A204.1 (cell line): ENCODE data around the gene GADD45A.

Source experiments
- FAIRE-seq: peaks from 2 replicates; lab custom pipeline; 2012; peaks lifted over from hg19 to GRCh38; lab: Jason Lieb, UNC

Gene GADD45A

DNA sequence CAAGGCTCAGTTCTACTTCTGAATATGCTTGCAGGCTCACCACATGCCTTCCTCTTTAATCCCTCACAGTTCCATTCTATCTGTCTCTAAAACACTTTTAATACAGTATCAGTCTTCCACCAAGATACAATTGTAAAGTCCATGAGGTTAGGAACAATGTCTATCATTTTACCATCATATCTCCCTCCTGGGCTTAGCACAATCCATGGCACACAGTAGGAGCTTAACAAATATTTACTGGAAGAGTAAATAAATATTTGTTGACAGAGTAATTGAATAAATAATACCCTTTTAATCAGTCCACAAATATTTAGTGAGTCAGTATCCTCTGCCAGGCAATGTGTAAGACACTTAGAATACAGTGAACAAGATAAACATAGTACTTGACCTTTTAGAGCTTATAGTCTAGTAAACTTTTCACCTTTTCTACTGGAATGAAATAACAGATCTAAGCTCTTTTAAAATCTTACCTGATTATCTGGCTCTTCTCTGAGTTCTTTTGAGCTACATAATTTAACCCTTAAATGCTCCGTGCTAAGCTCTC lies 12.7 kb upstream of the GADD45A start:
- no peak for FAIRE-seq

DNA sequence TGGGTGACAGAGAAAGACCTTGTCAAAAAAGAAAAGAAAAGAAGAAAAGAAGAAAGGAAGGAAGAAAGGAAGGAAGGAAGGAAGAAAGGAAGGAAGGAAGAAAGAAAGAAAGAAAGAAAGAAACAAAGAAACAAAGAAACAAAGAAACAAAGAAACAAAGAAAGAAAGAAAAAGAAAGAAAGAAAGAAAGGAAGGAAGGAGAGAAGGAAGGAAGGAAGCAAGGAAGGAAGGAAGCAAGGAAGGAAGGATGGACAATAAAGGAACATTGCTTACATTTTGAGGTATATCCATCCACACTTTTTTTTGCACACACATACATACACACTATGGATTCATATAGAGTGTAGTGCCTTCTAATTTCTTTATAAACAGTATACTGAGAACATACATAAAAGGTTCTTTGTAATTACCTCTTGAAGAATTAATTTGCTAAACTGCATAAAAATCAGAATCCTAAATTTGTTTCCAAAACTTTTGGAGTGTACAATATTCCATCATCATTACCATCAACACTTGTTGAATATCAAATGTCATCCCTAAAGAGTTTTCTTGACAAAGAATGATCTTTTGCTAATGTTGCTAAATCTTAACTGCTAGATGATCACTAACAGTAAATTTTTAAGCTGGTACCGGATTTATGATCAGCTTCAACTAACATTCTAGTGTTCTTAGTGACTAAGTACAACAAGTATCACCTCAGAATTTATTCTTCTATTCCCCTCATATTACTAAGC lies 11.4 kb upstream of the GADD45A start:
- FAIRE-seq: no peak

DNA sequence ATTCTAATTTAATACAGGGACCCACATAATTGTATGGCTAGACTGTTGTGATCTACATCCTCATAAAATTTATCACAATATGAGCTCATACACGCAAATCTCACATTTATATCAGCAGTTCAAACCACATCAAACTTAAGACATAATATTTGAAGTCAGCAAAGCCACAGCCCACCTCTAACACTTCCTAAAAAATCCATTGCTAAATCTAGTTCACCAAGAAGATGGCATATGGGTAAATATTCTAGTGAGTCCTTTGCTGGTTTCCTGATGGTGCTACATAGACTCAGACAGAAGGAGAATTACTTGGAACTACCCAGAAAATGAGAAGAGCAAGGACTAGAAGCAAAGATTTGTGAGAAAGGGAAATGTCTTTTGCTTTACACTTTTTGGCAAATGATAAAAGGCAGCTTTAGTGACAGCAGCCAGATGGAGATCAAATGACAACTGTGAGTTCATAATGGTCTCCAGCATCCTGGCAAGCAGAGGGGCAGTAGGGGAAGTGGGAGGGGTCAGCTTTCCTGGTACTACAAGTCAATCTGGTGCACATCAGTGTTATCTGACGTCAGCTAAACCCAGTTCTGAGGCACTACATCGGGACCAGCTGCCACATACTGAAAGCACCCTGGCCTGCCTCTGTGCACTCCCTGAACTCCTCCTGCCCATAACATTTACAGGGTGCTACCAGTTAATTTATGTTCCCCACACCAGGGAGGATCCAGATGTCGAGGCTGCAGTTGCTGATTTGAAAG lies 10.6 kb upstream of the GADD45A start:
- FAIRE-seq: no peak

- no peak for FAIRE-seq
Observed at GRCh38 chr1:67675800-67676199, 9.2 kb upstream of the GADD45A start.

GRCh38 chr1:67676287-67676686 lies 8.7 kb upstream of the GADD45A start:
- no peak for FAIRE-seq

DNA sequence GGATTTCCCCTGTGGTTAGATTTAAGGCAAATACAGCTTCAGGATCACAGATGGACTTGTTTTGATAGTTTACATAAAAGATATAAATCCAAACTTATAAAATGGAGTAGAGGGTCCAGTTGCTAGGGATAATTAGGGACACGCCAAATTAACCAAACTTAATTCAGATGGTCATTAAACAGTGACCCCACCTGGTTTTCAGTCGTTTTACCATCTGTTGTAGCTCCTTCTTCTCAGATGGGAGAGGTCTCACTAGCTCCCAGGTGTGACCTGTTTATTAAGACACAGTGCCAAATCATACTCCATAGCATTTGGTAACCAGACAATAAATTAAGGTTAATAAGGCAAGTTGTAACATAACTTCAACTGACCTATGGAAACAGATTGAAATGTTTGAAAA lies 8.1 kb upstream of the GADD45A start:
- no peak for FAIRE-seq

DNA sequence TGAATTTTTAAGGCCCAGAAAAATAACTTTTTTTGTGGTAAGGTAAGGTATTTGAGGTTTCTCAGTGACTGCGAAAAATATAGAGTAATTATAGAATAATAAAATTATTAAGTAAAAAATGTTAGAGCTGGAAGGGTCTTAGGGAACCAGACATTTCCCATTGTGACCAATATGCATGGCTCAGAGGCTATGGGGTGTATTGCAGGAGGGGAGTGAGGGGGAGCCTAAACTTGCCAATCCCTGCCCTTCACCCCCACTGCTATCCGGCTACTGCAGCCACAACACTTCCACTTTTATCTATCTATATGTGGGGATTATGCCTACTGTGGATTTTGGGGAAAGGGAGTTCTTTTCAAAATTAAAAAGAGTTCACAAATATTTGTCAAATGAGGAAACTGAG lies 7.6 kb upstream of the GADD45A start:
- no peak for FAIRE-seq

- no peak for FAIRE-seq
Observed at GRCh38 chr1:67677930-67678329, 7.1 kb upstream of the GADD45A start.

- no peak for FAIRE-seq
Observed at GRCh38 chr1:67679691-67680090, 5.3 kb upstream of the GADD45A start.

- FAIRE-seq: no peak
Observed at GRCh38 chr1:67680486-67680885, 4.5 kb upstream of the GADD45A start.

DNA sequence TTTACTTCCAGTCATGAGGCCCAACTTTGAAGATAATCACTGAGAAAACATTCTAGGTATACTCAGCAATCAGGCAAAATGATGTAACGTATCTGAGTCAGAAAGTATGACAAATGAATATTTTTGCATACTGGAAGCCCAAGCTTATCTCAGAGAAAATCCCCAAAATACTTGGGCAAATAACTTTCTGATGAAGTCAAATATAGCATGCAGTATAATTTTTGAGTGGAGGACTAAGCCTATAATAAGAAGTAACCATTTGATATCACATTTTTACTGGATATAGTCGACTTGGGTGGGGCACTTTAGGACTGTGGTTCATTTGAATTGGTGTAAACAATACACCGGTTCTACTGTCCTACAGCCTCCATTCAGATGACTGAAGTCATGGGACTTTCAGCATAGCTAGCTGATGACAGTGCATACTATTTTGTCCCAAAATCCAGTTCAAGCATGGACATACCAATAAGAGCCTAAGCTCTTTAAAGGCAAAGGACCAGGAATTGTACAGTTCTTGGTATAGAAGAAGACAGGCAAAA lies 2.3 kb upstream of the GADD45A start:
- FAIRE-seq: no peak

GRCh38 chr1:67683316-67683715 lies 1.7 kb upstream of the GADD45A start:
- no peak for FAIRE-seq

GRCh38 chr1:67683766-67684525 lies 1.1 kb upstream of the GADD45A start:
- FAIRE-seq: no peak

DNA sequence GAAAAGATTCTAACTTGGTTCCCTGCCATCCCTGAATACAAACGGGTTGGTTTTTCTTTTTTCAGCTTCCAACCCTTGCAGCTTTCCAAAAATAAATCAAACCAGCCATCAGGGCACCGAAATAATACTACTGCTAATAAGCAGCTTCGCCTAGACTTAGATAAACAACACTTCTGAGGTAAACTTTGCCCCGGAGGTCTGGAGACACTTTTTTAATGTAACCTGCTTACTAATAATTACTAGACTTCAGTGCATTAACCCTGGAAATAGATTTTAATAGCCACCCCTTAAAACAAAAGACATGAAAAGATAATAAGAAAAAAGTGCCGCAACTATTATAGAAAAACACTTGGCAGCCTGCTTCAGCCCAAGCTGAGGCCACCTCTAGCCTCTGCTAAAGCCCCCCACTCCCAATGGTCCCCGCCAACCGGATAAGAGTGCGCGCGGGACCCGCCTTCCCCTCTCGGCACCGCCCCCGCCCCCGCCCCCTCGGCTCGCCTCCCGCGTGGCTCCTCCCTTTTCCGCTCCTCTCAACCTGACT lies 405 bp upstream of the GADD45A start:
- FAIRE-seq: no peak

DNA sequence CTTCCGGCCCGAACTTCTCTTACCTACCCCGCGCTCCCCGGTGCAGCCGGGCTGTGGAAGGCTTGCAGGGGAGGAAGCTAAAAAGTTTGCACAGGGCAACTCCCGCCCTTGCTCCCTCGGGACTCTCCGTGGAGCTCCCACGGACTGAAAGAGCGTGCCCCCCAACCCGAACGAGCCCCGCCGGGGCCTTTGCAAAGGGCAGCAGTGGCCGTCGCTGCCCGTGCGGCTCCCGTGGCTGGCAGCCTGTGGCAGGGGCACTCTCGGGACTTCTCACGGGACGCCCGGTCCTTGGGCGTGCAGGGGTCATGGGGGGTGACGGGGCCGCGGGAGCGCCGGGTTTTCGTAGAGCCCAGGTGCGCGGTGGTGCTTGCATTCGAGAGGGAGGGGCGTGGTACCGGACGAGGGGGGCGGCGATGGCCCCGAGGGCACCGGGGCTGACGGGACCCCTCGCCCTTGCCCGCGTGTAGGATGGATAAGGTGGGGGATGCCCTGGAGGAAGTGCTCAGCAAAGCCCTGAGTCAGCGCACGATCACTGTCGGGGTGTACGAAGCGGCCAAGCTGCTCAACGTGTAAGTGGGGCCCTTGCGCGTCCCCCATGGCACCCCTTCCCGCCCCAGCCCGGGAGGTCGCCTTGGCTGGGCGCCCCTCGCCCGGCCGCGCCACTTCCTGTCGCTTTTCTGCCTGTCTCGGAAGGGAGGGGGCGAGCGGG lies 711 bp downstream of the GADD45A start:
- FAIRE-seq: no peak

GRCh38 chr1:67686267-67687197 lies 1.5 kb downstream of the GADD45A start:
- FAIRE-seq: no peak

DNA sequence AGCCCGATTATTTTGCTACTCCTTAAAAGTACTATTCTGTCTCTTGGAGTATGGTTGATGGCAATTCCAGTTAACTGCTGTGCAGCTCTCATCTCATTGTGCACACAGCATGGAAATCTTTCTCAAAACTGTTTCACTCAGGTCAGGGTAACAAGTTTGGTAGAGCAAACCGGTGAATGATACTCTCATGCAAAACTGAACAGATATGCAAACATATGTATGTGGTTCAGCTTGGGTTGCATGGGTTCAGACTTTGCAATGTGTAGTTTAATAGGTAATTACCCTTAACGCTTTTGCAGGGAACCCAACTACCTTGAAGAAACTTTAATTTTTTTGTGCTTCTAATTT lies 2.2 kb downstream of the GADD45A start:
- no peak for FAIRE-seq

DNA sequence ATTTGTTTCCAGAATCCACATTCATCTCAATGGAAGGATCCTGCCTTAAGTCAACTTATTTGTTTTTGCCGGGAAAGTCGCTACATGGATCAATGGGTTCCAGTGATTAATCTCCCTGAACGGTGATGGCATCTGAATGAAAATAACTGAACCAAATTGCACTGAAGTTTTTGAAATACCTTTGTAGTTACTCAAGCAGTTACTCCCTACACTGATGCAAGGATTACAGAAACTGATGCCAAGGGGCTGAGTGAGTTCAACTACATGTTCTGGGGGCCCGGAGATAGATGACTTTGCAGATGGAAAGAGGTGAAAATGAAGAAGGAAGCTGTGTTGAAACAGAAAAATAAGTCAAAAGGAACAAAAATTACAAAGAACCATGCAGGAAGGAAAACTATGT lies 2.6 kb downstream of the GADD45A start:
- no peak for FAIRE-seq

- no peak for FAIRE-seq
Observed at GRCh38 chr1:67688526-67689219, 3.7 kb downstream of the GADD45A start.
